A204.1 (cell line): Measurements from ENCODE around the gene CAMK1G.

Experiments
- FAIRE-seq: peaks from 2 replicates; lab custom pipeline; 2012; peaks lifted over from hg19 to GRCh38; lab: Jason Lieb, UNC

Gene CAMK1G

GRCh38 chr1:209620487-209620884, 37.0 kb downstream of the CAMK1G start:
- FAIRE-seq, result no peak

GRCh38 chr1:209621286-209621685, 37.8 kb downstream of the CAMK1G start:
- FAIRE-seq, result no peak

- no peak for FAIRE-seq
Measured at GRCh38 chr1:209621741-209622655, 38.5 kb downstream of the CAMK1G start.

GRCh38 chr1:209622841-209623829, 39.6 kb downstream of the CAMK1G start:
- FAIRE-seq, result no peak

- no peak for FAIRE-seq
Measured at GRCh38 chr1:209624558-209625549, 41.3 kb downstream of the CAMK1G start.

- FAIRE-seq, result no peak
Measured at GRCh38 chr1:209625791-209626285, 42.3 kb downstream of the CAMK1G start.

GRCh38 chr1:209626346-209627026, 43.0 kb downstream of the CAMK1G start:
- no peak for FAIRE-seq

GRCh38 chr1:209627027-209627731, 43.7 kb downstream of the CAMK1G start:
- FAIRE-seq, result no peak

GRCh38 chr1:209627732-209628196, 44.2 kb downstream of the CAMK1G start:
- FAIRE-seq, result no peak

- FAIRE-seq, result no peak
Measured at GRCh38 chr1:209628618-209629299, 45.2 kb downstream of the CAMK1G start.

GRCh38 chr1:209629621-209630382, 46.3 kb downstream of the CAMK1G start:
- no peak for FAIRE-seq

GRCh38 chr1:209630383-209631225, 47.1 kb downstream of the CAMK1G start:
- FAIRE-seq, result no peak

- FAIRE-seq, result no peak
Measured at GRCh38 chr1:209633335-209633997, 50.0 kb downstream of the CAMK1G start.

GRCh38 chr1:209634005-209634737, 50.7 kb downstream of the CAMK1G start:
- FAIRE-seq, result no peak

GRCh38 chr1:209635850-209636249, 52.3 kb downstream of the CAMK1G start:
- no peak for FAIRE-seq

- FAIRE-seq, result no peak
Measured at GRCh38 chr1:209641832-209642172, 58.3 kb downstream of the CAMK1G start.

GRCh38 chr1:209642816-209643215, 59.3 kb downstream of the CAMK1G start:
- FAIRE-seq, result no peak
